GM20000 (cell line): Measurements from ENCODE around the gene SELENOT.

Source experiments
- DNase-seq: peaks from one replicate; pipeline ENCODE4 v3.0.0; 2012; ENCODE audit warnings: low spot score
- TF ChIP-seq, protein P1 (sequence below): IDR thresholded peaks from 2 replicates; pipeline ENCODE4 v1.5.1; 2012; ENCODE audit warnings: mild to moderate bottlenecking, control low read depth; ENCODE audit errors: extremely low read depth, missing control alignments

SELENOT gene

DNA sequence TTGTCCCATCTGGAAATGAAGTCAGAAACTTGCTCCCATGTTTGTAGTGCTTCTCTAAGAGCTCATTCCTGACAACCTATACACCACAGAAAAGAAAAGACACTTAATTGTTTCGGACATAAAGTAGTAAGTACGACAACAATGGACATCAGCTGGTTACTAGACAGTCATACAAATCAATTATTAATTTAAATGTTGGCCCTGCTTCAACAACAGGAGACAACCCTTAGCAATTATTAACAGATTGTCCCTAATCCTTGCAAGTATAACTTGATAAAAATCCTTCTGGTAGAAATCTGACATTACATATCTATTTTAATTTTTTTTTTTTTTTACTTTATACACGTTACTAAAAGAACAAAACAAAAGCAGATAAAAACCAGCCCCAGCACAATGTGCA, 70.8 kb downstream of the SELENOT start:
- TF ChIP-seq, protein P1, sequence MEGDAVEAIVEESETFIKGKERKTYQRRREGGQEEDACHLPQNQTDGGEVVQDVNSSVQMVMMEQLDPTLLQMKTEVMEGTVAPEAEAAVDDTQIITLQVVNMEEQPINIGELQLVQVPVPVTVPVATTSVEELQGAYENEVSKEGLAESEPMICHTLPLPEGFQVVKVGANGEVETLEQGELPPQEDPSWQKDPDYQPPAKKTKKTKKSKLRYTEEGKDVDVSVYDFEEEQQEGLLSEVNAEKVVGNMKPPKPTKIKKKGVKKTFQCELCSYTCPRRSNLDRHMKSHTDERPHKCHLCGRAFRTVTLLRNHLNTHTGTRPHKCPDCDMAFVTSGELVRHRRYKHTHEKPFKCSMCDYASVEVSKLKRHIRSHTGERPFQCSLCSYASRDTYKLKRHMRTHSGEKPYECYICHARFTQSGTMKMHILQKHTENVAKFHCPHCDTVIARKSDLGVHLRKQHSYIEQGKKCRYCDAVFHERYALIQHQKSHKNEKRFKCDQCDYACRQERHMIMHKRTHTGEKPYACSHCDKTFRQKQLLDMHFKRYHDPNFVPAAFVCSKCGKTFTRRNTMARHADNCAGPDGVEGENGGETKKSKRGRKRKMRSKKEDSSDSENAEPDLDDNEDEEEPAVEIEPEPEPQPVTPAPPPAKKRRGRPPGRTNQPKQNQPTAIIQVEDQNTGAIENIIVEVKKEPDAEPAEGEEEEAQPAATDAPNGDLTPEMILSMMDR, result no peak
- no peak for DNase-seq

- no peak for DNase-seq
- TF ChIP-seq, protein P1, result no peak
Observed at GRCh38 chr3:150675587-150675986, 72.5 kb downstream of the SELENOT start.
